DOHH2 (cell line): ENCODE measurements around the gene SSTR5.

Source experiments
- EZH2phosphoT487 ChIP-seq: fragments of 200-600 bp; sonication (generic); IDR thresholded peaks from 2 replicates; pipeline ENCODE4 v1.6.1; 2017; ENCODE audit warnings: borderline replicate concordance, mild to moderate bottlenecking, antibody characterized with exemption, low read length, moderate library complexity, mixed read lengths
- TF ChIP-seq, protein P1 (sequence below): fragments of 200-600 bp; sonication (generic); IDR thresholded peaks from one replicate; pipeline ENCODE4 v1.5.1; 2014; ENCODE audit warnings: antibody characterized with exemption, mild to moderate bottlenecking, low read depth, low read length; ENCODE audit not compliant: poor library complexity, severe bottlenecking

DNA sequence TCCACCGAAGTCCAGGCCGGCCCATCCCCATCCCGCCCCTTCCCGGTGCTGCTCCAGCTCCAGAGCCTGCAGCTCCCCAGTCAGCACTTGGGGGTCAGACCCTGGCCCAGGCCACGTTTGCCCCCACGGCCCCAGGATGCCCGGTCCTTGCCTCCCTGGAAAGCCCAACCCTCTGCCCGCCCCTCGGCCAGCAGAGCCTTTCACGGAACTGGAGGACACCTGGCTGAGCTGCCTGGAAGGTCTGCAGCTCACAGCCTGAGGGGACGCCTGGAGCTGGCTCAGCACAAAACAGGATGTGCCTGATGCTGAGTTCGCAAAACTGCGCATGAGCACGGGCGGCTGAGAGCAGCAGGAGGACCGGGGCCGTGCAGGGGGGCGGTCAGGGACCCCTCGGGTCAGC is 29.7 kb upstream of the SSTR5 start:
- TF ChIP-seq, protein P1, sequence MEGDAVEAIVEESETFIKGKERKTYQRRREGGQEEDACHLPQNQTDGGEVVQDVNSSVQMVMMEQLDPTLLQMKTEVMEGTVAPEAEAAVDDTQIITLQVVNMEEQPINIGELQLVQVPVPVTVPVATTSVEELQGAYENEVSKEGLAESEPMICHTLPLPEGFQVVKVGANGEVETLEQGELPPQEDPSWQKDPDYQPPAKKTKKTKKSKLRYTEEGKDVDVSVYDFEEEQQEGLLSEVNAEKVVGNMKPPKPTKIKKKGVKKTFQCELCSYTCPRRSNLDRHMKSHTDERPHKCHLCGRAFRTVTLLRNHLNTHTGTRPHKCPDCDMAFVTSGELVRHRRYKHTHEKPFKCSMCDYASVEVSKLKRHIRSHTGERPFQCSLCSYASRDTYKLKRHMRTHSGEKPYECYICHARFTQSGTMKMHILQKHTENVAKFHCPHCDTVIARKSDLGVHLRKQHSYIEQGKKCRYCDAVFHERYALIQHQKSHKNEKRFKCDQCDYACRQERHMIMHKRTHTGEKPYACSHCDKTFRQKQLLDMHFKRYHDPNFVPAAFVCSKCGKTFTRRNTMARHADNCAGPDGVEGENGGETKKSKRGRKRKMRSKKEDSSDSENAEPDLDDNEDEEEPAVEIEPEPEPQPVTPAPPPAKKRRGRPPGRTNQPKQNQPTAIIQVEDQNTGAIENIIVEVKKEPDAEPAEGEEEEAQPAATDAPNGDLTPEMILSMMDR: no peak
- TF ChIP-seq EZH2phosphoT487: no peak
